PC-3 (cell line): Measurements from ENCODE around the gene EXOC7.

Source experiments
- CTCF ChIP-seq: fragments of 300-600 bp; sonication (generic); conservative IDR thresholded peaks from 2 replicates; pipeline ENCODE4 v1.5.1; 2017; ENCODE audit warnings: antibody characterized with exemption, low read depth, mild to moderate bottlenecking, low read length
- EZH2 ChIP-seq: fragments of 300-600 bp; sonication (generic); IDR thresholded peaks from one replicate; pipeline ENCODE4 v1.6.1; 2017; ENCODE audit warnings: antibody characterized with exemption, mild to moderate bottlenecking, low read length; ENCODE audit not compliant: unreplicated experiment

- TF ChIP-seq CTCF (peak; percentile 45), EZH2 (no peak)
Measured at GRCh38 chr17:76032073-76032779, 71.4 kb downstream of the EXOC7 start.
